ENCODE measurements around the gene KRT34.

Gene KRT34

GRCh38 chr17:41338961-41339485, 43.1 kb downstream of the KRT34 start:
- no peak for DNase-seq
- Histone ChIP-seq H3K27ac (no peak overlapping the region), H3K36me3 (replicated peaks) (no peaks in the 10 kb centered on the region), H3K27me3 (replicated peaks) (no peaks in the 10 kb centered on the region), H3K4me3 (ENCODE audit: low read depth, low read length) (no peak overlapping the region)
- in situ Hi-C loops (cut with HindIII; ENCODE audit: low pct_ligation_motif_present, low sequenced_read_pairs) = no loop called here
- no peak for TF ChIP-seq CTCF (IDR thresholded peaks at IDR 0.05; ENCODE audit: low read depth, low read length, missing control alignments)

GRCh38 chr17:41335747-41336146, 46.4 kb downstream of the KRT34 start:
- TF ChIP-seq CTCF (IDR thresholded peaks at IDR 0.05; ENCODE audit: low read depth, low read length, missing control alignments) = no peak
- no peak for DNase-seq
- in situ Hi-C loops (cut with HindIII; ENCODE audit: low pct_ligation_motif_present, low sequenced_read_pairs) = no loop called here

GRCh38 chr17:41334385-41335305, 47.5 kb downstream of the KRT34 start:
- Histone ChIP-seq H3K27ac (no peak overlapping the region), H3K36me3 (replicated peaks) (no peaks in the 10 kb centered on the region), H3K27me3 (replicated peaks) (no peaks in the 10 kb centered on the region), H3K4me3 (ENCODE audit: low read depth, low read length) (no peak overlapping the region)
- no peak for TF ChIP-seq CTCF (IDR thresholded peaks at IDR 0.05; ENCODE audit: low read depth, low read length, missing control alignments)
- no peak for DNase-seq
- in situ Hi-C loops (cut with HindIII; ENCODE audit: low pct_ligation_motif_present, low sequenced_read_pairs) = no loop called here

More at GRCh38 chr17:41335747-41336146, 46.4 kb downstream of the KRT34 start:
- no peaks in the 10 kb centered on the region for H3K36me3 ChIP-seq (replicated peaks)
- H3K4me3 ChIP-seq (ENCODE audit: low read depth, low read length) = no peak overlapping the region
- no peaks in the 10 kb centered on the region for H3K27me3 ChIP-seq (replicated peaks)
- H3K27ac ChIP-seq = no peak overlapping the region

GRCh38 chr17:41333836-41334235, 48.3 kb downstream of the KRT34 start:
- Histone ChIP-seq H3K4me3 (ENCODE audit: low read depth, low read length) (no peak overlapping the region), H3K27me3 (replicated peaks) (no peaks in the 10 kb centered on the region), H3K27ac (no peak overlapping the region), H3K36me3 (replicated peaks) (no peaks in the 10 kb centered on the region)
- DNase-seq = no peak
- no peak for TF ChIP-seq CTCF (IDR thresholded peaks at IDR 0.05; ENCODE audit: low read depth, low read length, missing control alignments)
- in situ Hi-C loops (cut with HindIII; ENCODE audit: low pct_ligation_motif_present, low sequenced_read_pairs) = no loop called here

- H3K27me3 ChIP-seq (replicated peaks) = no peaks in the 10 kb centered on the region
- no peaks in the 10 kb centered on the region for H3K36me3 ChIP-seq (replicated peaks)
- no peak for TF ChIP-seq CTCF (IDR thresholded peaks at IDR 0.05; ENCODE audit: low read depth, low read length, missing control alignments)
- H3K27ac ChIP-seq = no peak overlapping the region
- no peak for DNase-seq
- in situ Hi-C loops (cut with HindIII; ENCODE audit: low pct_ligation_motif_present, low sequenced_read_pairs) = no loop called here
- H3K4me3 ChIP-seq (ENCODE audit: low read depth, low read length) = no peak overlapping the region
Observed at GRCh38 chr17:41333098-41333497, 49.0 kb downstream of the KRT34 start.
